GM19351 (cell line): ENCODE measurements around the gene CRMP1.
"Not testable (repeated sequence)": the region's sequence is repeated elsewhere in the genome, so short reads cannot be mapped to it uniquely, and the experiment has no call there.

Experiments
- ATAC-seq: cut with Tn5 transposase; IDR thresholded peaks from one replicate; pipeline ENCODE4 v1.9.1; 2021; ENCODE audit warnings: mild to moderate bottlenecking, moderate library complexity; ENCODE audit not compliant: unreplicated experiment

CRMP1 gene

GRCh38 chr4:5863461-5864113, 29.3 kb downstream of the CRMP1 start:
- ATAC-seq: no peak

DNA sequence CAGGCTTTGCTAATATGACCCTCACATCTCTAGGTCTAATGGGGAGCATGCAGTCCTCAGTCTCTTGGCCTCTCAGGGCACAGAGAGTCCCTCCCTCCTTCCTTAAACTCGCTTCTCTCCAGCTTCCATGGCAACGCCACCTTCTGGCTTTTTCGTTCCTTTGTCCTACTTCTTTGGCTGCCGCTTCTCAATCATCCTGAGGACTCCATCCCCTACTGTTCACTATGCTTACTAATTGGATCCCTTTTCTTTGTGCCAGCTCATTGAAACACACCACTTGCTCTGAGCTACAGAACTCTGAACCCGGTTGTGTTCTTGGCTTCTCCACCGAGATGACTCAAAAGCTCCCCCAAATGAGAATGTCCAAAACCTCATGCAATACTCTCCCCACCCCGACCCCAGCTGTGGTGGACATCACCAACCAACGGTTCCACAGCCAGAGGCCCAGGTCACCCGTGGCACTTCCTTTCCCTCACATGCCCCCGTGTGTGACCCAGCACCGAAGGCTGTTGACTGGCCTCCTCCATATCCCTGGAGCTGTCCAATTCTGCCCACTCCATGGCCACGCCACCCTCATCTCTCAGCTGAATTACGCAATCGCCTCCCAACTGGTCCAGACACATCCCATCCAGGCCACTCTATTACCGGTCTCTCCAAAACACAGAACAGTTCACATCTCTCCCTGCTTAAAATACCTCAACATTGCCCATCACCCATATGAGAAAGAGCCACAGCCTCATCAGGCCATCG, 34.7 kb downstream of the CRMP1 start:
- ATAC-seq: no peak

DNA sequence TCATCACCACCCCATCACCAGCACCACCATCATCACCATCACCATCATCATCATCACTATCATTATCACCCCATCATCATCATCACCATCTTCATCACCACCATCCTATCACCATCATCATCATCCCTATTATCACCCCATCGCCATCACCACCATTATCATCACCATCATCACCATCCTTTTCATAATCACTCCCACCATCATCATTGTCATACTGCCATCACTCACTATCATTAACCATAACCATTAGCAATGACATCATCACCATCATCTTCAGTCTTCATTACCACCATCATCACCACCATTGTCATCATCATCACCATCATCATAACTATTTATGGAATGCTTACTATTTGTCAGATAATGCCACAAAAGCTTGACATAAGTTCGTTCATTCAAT, 35.7 kb downstream of the CRMP1 start:
- no peak for ATAC-seq

DNA sequence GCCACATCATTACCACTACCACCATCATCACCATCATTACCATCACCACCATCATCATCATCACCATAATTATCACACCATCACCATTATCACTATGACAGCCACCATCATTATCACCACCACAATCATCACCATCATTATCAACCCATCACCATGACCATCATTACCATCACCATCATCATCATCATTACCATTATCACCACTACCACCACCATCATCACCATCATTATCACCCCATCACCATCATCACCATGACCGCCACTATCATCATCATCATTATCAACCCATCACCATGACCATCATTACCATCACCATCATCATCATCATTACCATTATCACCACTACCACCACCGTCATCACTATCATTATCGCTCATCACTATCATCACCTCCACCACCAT, 36.5 kb downstream of the CRMP1 start:
- ATAC-seq: not testable (repeated sequence)

- no peak for ATAC-seq
These were observed 38.0 kb downstream of the CRMP1 start for GRCh38 chr4:5854929-5855328.

GRCh38 chr4:5852523-5853202, 40.2 kb downstream of the CRMP1 start:
- no peak for ATAC-seq

DNA sequence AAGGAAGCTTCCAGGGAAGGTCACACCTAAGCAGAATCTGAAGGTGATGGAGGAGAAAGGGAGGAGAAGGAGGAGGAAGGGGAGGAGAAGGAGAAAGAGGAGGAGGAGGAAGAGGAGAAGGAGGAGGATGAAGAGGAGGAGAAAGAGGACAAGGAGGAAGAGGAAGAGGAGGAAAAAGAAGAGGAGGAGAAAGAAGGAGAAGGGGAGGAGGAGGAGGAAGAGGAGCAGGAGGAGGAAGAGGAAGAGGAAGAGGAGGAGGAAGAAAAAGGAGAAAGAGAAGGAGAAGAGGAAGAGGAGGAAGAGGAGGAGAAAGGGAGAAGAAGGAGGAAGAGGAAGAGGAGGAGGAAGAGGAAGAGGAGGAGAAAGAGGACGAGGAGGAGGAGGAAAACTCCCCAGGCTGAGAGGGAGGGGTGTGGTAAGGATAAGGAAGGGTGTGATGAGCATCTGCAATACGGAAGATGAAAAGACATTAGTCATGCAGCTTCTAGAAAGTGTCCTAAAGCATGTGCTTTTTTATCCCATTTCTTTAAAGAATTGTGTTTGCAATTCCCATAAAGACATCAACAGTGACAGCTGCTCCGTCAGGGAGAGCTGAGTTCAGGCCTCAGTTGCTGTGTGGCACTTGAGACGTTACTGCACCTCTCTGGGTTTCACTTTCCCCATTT, 41.1 kb downstream of the CRMP1 start:
- ATAC-seq: no peak

- no peak for ATAC-seq
These were observed 47.6 kb downstream of the CRMP1 start for GRCh38 chr4:5845035-5845905.

DNA sequence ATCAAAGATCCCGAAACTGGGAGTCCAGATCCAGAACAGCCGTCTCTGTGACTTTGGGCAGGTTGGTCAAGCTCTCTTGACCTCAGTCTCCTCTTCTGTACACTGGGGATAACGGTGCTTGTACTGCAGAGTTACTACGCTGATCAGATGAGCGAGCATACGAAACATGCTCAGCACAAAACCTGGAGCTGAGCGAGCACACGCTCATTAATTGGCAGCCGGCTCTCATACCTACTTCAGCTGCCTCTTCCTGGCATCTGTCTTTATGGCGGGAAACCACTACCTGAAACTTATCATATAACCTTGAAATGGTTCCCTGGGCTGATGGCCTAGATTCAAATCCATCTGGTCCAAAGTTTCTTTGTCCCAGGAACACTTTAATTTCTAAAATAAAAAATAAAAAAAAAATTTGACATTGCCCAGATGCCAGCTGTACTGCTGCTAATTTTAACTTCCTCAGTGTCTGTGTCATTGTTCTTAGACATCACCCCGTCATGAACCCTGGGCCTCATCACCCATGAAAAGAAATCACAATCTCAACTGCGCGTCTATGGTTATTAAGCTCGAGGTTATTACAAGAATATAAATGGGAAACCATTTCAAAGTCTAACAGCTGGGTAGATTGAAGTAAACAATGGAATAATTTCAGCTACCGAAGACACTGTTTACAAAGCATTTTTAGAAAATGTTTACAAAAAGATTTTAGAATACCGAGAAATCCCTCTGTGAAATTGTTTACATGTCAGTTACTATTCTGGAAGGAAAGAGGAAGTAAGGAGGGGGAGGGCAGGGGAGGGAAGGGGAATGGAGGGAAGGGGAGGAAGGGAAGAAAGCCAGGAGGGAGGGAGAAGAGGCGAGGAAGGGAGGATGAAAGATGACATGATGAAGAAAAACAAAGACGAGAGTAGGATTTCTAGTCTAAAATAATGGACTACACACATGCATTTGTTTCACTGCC, 49.0 kb downstream of the CRMP1 start:
- ATAC-seq: no peak

DNA sequence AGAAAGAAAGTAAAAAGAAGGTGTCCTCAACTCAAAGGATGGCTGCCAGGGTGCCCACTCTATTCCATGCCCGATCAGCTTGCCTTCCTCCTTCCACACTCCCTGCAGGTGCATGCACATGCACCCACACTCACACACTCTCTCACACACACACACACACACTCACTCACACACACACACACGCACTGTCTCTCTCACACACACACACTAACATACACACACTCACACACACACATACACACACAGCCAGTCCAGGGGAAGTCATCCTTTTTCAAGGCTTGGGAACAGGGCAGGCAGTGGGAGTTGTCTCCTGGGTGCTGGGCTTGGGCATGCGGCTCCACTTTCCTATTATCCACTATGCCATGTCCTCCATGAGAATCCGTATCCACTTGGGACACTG, 50.4 kb downstream of the CRMP1 start:
- ATAC-seq: no peak

DNA sequence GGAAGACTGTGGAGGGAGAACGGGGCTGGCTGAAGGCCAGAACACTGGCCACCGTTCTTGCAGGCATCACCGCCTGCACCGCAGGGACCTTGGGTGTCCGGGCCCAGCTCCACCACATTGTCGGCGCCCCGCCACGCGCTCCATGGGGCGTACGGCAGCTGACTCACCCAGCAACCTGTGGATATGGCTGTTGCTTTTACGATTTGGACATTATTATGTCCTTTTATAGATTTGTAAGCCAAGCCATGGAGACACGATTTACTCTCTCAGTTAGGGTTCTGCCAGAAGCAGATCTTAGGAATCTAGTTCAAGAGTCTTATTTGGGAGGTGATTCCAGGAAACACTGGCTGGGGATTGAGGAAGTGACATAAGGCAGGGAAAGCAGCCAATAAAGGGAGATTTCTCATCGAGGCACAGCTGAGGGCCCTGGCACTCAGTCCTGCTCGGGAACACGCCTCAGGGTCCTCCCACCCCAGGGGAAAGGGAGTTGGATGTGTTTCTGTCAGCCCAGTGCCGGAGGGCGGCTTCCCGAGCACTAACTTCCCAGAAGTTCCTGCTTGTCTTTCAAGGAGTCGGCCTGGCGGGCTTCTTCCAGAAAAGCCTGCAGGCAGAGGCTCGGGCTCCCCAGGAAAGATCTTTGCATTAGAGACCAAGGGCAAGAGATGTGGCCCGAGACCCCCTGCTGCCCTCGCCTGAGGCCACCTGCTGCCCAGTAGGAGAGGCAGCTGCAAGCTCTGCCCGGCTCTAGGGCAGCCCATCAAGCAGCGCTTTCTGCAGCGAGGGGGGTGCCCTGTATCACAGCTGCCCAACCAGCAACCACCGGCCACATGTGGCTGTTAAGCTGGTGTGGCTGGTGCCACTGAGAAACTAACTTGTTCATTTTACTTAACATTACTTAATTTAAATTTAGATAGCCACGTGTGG, 52.9 kb downstream of the CRMP1 start:
- no peak for ATAC-seq

GRCh38 chr4:5839332-5839731, 53.6 kb downstream of the CRMP1 start:
- no peak for ATAC-seq

GRCh38 chr4:5837483-5837882, 55.4 kb downstream of the CRMP1 start:
- not testable (repeated sequence) for ATAC-seq

DNA sequence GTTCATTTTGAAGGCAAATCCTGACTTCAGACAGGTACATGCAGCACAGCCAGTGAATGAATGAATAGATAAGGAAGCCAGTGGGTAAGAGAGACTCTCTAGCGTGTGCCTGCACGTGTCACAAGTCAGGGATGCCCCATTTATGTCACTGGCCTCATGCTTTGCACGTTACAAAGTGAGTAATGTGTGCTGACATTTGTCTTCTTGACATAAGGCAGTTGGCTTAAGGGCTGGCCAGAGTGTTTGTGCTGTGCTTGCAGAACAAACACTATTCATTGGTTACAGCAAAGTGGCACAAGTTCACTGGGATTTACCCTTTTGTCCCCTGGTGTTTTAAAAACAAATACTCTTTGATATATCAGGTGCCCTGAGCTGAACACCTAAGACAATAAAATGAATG, 55.9 kb downstream of the CRMP1 start:
- ATAC-seq: no peak

DNA sequence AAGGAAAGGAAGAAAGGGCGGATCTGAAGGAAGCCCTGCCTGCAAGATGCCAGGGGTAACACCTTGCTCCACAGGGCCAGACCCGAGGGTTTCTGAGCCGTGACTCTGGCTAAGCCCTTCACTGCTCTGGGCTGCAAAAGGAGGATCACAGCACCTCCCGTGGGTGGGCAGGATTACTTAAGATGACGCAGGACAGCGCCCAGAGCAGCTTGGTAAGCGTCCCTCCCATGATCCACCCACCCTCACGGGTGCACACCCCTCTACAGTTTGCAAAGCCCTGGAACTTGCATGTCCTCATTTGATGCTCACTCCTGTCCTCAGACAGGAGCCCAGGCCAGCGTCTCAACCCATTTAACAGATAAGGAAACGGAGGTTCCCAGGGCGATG, 64.9 kb downstream of the CRMP1 start:
- no peak for ATAC-seq

- no peak for ATAC-seq
These were observed 65.5 kb downstream of the CRMP1 start for GRCh38 chr4:5827108-5828004.

GRCh38 chr4:5826437-5827107, 66.3 kb downstream of the CRMP1 start:
- ATAC-seq: no peak
